ENCODE measurements around the gene ARSB.

Gene ARSB

DNA sequence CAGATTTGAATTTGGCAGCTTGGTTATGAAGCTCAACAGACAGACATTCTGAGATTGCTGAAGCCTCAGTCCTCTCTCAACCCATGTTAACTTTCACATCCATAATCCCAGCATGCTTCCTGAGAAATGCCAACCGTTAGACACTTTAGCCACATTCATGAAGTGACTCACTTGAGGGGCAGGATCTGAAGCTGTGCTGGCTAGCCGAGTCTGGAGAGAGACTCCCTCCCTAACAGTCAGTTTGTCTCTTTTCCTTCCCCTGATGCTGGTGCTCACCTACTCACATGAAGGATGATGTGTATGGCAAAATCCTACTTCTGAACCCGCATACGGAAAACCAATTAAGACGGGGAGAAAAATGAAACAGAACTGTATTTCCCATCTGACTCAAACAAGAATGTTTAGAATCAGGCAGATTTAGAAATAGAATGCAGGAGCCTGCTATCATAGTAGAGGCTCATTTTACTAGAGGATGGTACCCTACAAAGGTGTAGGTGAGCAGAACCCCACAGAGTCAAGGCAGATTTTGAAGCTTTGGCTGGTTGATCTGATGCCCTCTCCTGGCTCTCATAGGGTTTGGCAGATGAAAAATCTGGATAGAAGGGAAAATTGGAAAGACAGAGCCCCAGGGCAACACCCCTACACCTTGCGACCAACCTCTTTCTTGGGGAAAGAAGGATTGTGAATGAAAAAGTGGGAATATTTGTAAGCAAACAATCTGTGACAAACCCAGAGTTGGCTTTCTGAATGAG, 185.7 kb downstream of the ARSB start:
- DNase-seq, result no peak

DNA sequence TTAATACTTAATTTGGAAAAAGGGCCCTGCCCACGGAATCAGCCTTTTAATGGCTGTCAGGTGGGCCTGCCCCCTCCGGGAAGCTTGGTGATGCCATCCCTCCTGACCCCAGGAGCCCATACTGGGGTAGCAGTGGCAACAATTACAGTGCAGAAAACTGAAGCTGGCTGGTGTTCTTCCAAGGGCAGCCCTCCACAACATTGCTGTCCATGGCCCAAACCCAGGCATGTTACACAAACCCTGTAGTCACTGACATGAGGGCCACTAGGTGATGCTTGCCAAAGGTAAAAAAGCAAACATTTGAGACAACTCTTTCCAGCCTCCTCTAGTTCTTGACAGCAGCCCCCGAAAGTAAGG, 186.5 kb downstream of the ARSB start:
- no peak for DNase-seq

DNA sequence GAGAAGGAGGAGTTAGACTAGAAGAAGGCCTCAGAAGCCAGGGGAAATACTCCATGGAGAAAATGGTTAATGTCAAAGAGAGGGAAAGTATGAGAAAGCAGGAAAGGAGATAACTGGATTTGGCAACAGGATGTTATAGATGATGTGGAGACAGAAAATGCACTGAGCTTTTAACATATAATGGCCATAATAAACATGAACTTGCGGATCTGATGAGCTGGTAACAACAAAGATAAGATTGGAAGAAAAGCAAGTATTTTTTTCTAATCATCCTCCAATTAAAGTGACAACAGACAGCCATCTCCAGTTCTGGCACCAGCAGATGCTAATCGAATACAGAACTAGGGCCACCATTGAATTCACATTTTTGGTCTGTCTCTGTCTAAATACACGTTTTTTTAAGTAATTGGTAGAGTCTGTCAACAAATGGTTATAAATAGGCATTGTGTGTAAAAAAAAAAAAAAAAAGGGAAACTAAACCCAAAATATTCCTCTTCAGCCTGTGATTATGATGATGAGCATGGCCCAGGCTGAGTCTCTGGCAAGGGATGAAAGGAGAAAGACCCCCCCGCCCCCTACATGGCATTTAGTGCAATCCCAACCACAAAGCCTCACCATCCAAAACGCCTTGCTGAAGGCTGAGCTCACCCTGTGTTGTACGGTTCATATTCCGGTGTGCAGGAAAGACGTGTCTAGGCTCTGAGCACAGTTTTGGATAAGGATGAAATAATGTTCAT, 187.0 kb downstream of the ARSB start:
- DNase-seq, result no peak

DNA sequence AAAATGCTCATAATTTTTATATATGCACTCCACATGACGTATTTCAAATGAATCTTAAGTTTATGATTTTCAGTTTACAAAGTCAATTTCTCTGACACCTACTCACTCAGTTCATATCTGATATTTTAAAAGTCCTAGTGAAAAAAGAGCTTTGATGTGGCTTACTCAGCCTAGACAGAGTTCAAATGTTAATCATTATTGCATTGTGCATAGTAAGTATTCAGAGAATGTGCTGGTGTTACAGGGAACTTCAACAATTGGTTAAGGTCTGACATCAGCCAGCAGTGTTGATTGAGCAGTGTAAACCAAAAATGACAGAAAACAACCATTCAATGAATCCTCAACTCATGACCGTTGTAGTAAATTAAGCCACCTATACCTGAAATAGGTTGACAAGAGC, 189.4 kb downstream of the ARSB start:
- no peak for DNase-seq

DNA sequence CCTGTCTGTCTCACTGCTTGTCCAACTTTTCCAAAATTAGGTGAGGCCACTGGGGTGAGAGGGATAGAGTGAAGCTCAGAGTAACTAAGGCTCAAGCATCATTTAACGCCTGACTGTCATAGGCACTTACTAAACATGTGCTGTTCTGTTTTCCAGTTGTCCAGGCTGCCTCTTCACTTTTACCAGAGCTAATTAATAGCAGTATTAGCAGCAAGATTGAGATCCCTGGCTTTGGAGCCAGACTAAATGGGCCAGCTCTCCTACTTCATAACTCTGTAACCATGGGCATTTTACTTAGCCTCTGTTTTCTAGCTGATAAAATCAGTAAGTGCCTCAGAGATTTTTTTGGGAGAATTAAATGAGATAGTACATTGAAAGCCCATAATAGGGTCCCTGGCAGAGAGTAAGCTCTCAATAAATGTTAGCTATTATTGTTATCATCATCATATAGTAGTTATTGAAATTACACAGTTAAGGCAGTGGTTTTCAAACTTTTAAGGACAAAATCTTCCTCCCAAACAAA, 190.4 kb downstream of the ARSB start:
- no peak for DNase-seq

DNA sequence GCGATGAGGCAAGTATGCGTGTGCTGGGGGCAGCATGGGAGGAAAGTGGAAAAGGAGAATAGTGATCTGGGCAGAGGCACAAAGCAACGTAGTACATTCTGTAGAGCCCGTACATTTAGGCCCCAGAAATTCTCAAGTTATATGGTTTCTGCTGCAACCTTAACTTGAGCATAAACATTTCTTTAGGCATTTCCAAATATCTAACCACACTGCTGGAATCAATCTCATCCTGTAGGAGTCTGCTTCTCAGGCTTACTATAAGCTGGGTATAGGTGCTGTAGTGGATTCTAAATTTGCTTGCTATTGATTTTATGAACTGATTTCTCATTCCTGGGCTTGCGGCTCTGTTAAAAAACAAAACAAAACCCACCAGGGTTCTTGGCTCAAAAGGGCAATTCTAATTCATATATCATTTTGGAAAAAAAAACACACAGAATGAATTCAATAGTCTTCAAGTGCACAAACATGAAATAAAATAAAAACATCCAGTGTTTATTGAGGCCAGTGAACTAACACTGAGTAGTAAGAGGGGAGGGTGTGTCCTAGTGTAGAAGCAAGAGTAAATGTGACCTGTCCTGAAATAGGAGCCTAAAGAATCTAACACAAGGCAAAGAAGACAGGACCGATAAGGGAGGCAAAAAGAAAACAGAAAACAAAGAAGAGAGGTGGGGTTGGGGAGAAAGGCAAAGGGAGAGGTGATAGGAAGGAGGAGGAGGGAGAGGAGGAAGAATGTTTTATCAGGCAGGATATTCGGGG, 191.0 kb downstream of the ARSB start:
- no peak for DNase-seq

DNA sequence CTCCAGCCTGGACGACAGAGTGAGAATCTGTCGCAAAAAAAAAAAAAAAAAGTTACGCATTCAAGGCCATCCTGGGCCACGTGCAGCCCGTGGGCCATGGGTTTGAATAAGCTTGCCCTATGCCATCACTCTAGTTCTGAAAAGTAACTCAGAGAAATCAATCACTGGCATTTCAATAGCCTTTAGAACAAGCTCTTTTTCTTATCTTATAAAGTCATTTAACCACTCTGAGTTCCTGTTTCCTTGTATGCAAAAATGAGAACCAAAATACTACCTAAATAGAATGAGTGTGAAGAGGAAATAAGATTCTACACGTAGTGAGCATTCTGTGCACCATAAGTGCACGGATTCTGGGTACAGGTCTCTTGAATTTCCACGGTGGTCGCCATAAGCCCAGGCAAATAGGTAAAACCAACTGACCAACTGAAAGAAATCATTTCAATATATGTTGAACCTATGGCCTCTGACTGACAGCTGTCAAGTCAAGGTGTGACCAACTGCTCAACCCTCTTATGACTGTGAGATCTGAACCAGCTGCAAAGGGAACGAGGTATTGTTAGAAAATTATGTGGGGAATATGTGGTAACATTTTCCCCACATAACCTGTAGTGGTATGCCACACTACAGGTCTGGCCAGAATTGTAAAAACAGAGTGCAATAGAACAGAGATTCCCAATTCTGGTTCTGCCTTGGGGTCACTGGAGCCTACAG, 192.6 kb downstream of the ARSB start:
- no peak for DNase-seq

DNA sequence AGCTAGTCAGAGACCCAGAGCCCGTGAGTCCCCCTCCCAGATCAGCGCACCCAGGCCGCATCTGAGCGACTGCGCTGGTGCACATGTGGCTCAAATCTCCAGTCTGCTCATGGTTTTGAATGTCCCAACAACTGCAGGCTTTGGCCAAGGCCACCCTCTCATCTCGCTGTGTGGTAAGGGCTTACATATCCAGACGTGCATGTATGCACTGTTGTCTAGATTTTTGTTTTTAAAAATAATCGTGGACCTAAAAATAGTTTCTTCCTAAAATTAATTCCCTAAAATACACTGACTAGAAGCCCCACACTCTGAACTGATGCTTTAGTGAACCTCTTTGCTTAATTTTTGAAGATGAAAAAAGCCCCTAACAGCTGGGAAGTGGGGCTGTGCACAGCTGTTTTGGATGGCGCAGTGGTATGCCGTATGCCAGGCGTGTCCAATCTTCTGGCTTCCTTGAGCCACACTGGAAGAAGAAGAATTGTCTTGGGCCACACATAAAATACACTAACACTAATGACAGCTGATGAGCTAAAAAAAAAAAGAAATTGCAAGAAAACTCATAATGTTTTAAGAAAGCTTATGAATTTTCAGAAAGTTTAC, 193.5 kb downstream of the ARSB start:
- DNase-seq, result no peak

DNA sequence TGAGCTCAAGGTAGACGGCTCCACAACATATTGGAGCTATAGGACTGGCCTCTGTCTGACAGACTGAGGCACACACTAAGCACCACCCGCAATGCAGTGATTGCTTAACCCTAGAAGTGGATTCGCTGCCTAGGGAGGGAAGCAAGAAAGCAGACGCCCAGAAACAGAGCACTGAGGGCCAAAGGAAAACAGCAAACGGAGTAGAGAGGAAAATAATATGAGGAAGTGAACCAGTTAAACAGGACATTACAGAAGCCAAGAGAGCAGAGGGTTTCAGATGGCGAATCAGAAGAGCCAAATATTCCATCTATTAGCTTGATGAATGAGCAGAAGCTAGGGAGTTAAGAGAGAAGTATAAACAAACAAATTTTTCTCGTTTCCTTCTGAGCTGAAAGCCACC, 197.3 kb downstream of the ARSB start:
- no peak for DNase-seq

DNA sequence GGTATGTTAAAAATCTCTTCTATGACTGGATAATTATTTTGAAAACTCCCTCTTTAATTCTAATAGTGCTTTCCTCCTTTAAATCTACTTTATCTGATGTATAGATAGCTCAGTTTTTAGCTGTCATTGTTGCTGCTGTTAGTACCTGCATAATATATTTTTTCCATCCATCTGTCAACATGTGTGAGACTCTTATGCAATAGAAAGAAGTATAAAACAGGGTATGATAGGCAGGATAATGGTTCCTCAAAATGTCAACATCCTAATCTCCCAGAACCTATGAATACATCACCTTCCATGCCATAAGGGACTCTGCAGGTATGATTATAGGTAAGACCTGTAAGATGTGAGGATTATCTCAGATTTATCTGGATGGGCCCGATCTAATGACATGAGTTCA, 199.7 kb downstream of the ARSB start:
- no peak for DNase-seq

DNA sequence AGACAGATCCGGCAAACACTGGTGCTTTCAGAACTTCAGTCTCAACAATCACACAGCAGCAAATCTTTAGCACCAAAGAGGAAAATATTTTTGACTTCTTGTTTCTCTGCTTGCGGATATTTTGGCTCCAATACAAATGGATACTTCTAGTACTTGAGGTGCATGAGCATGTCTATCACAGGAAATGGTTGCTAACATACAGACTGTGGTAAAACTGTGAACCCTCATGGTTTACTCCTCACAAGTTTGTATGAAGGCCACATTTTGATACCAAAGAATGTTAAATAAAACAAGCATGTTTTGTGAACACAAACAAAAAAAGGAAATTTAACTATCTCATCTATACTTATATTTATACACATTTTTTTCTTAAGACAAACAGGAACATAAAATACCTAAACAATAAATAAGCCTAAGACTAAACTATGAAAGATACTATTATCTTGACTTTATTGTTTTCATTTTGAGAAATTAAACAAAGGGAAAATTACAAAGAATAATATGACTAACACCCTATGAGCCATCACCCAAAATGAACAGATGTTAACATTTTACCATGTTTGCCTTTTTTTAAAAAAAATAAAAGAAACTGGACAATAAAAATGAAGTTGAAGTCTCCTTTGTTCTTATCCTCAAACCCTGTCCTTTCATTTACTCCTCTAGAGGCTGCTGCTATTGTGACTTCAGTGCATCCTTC, 201.5 kb downstream of the ARSB start:
- no peak for DNase-seq

DNA sequence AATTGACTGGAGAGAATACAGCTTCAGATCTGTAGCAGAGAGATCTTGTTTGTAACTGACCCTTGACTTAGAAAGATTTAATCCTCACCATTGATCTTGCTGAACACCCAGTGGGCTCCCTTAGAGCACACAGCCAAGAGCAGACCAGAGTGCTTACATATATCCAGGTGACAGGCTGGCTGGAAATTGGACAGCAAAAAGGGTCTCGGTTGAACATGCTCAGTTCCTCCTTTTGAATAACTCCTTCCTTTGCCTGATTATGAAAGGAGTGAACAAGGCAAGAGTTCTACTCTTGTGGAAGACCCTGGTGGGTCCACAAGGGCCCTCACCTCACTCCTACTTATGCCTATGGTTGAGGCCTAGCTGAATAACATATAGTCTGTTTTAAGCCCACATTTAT, 202.4 kb downstream of the ARSB start:
- no peak for DNase-seq

DNA sequence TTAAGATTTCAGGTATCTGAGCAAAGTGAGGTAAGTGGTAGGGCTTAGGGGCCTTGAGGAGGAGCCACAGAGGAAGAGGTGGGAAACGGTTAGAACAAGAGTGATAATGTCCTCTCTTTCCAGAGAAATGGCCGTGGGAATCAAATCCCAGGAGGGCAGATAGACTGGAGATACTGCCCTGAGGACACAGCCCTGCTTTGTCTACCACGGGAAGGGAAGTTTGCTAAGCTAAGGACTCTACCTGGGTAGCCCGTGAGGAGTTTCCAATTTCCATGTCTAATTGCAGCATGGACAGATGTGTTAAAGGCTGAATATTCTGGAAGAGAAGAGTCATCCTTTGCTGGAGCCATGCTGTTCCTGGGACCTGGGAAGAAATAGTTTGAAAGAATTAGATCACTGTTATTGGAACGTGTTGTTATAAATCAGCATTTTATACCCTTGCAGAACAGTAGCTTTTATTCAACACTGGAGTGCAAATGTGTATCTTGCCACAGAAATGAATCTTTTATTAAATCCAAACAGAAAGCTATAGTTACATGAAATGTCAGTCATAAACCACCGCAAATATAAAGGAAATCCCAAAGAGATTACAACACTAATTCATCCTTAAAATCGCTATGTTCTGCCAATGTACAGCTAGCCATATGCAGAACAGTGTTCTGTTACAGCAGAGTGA, 203.4 kb downstream of the ARSB start:
- no peak for DNase-seq

DNA sequence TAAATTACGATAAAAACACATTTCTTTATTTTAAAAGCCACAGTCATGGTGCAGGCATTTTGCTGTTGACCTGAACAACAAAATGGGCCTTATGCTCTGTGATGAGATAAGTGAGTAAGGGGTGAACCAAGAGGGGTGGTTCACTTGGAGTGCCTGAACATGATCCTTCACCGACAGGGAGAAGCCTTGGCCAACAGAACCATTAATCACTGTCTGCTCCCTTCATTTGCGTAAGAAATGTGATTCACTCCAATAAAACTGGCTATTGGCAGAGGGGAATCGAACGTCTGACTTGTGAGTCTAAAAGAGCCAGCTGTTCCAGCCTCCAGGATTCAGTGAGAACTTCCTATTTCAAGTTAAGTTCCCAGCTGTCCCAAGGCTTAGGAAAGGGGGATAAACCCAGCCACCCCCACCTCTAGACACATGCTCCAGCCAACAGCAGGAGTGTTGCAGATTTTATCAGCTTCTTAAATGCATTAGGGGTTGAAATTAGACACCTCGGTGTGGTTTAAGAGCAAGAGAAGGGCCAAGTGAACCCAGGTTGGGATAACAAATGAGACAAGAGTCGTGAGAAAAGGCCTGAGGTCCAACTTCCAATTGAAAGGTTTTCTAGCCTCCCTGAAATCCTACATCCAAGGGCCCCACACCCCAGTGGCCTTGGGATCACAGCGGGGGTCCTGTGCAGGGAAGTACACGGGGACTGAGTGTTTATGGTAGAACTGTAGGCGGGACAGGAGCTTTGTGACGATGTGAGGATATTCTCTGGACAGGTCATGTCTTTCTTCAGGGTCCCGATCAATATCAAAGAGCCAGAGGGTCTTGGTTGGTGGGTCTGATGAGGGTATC, 205.1 kb downstream of the ARSB start:
- DNase-seq, result no peak

DNA sequence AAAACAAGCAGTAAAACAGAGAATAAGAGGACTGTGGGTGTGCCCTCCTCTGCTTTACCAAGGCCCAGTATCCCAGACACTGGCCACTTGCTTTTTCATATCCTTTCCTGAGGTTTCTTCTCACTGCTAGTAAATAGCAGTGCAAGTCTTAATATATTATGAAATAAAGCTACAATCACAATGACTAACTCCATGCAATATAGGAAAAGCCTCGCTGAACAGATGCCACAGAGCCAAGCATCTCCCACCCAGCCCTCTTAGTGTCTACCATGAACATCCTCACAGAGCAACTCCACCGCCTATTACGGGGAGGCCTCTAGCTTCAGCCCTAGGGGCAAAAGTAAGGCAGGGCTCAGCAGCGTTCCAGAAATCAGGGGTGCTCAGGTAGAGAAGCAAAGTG, 205.8 kb downstream of the ARSB start:
- DNase-seq, result no peak

DNA sequence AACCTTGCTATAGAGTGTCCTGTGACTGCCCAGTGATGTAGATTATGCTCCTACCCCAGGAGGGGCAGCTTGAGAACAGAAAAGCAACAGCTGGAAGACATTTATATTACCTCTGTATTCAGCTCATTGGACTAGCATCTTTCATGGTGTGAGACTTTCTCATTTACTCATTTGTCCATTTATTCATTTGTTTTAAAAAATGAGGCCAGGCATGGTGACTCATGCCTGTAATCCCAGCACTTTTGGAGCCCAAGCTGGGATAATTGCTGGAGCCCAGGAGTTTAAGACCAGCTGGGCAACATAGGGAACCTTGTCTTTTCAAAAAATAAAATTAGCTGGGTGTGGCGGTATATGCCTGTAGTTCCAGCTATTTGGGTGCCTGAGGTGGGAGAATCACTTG, 206.6 kb downstream of the ARSB start:
- DNase-seq, result no peak

DNA sequence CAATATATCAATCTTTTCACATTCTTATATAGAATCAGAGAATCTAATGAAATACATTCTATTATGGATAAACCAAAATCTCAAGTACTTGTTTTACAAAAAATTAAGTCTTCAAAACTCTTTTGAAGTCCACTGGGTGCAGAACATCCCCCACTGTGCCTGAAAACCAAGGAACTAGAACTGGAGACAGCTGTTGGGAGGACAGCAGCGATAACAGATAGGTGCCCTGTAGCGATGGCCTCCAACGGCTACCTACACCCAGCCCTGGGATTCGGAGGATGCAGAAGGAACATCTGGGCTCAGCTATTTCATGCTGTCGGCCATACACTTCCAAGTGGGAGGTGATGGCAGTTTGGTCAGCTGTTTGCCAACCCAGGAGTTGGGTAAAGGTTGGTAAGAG, 207.2 kb downstream of the ARSB start:
- no peak for DNase-seq

DNA sequence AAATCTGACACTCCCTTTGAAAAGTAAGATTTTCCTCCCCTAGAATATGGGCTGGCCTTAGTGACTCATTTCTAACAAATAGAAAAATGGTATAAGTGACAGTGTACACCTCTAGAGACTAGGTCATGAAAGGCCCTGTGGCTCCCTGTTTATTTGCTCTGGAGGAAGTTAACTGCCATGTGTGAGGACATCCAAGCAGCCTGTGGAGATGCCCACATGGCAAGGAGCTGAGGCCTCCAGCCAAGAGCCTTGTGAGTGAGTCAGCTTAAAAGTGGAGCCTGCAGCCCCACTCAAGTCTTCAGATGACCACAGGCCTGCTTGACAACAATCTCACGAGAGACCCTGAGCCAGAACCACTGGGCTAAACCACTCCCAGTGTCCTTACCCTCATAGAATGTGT, 208.5 kb downstream of the ARSB start:
- no peak for DNase-seq

DNA sequence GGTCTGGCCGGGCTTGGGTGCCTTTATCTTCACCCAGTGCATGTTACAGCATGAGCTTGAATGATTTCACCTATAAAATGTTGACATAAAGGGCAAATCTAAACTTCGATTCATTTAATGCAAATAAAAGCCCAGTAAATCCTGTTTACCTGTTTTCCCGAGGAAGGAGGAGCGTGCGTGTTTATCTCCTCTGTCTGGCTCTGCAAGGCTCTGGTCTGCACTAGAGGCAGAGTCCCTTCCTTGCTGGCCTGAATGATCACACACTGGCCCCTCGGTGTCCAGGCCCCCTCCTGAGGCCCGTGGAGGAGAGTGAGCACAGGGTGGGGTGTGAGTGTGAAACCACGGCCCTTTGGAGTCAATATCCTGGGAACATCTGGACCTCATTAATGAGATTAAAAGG, 211.5 kb downstream of the ARSB start:
- no peak for DNase-seq

Data from NCI-H510A (cell line).